Measurements from ENCODE around the gene AQP1. TPM values are rescaled to one million over a fixed set of nuclear protein-coding genes. Genes with fewer than 3 reads are reported as not detected.

AQP1 gene
- total RNA-seq, 1 donor from 2014 or later: 155 TPM

- DNase-seq (ENCODE audit: low spot score): no peak
- intact Hi-C loops (cut with DNase I): no loop called here
Measured at GRCh38 chr7:30916255-30916654, 4.6 kb downstream of the AQP1 start.

GRCh38 chr7:30916767-30917166 is 5.1 kb downstream of the AQP1 start:
- DNase-seq (ENCODE audit: low spot score): no peak
- intact Hi-C loops (cut with DNase I): no loop called here

GRCh38 chr7:30917216-30917893 is 5.7 kb downstream of the AQP1 start:
- intact Hi-C loops (cut with DNase I): no loop called here
- DNase-seq (ENCODE audit: low spot score): no peak

GRCh38 chr7:30918676-30919075 is 7.0 kb downstream of the AQP1 start:
- peak; percentile 74 for DNase-seq (ENCODE audit: low spot score)
- intact Hi-C loops (cut with DNase I): no loop called here

GRCh38 chr7:30920021-30920583 is 8.4 kb downstream of the AQP1 start:
- intact Hi-C loops (cut with DNase I): no loop called here
- DNase-seq (ENCODE audit: low spot score): peak; percentile 74

- DNase-seq (ENCODE audit: low spot score): peak; percentile 89
- intact Hi-C loops (cut with DNase I): no loop called here
Measured at GRCh38 chr7:30920584-30921539, 9.2 kb downstream of the AQP1 start.

GRCh38 chr7:30921540-30922401 is 10.1 kb downstream of the AQP1 start:
- DNase-seq (ENCODE audit: low spot score): peak; percentile 72
- intact Hi-C loops (cut with DNase I): no loop called here

- intact Hi-C loops (cut with DNase I): no loop called here
- DNase-seq (ENCODE audit: low spot score): peak; percentile 73
Measured at GRCh38 chr7:30922596-30922995, 10.9 kb downstream of the AQP1 start.

GRCh38 chr7:30923009-30923773 is 11.5 kb downstream of the AQP1 start:
- intact Hi-C loops (cut with DNase I): no loop called here

GRCh38 chr7:30923774-30924413 is 12.2 kb downstream of the AQP1 start:
- intact Hi-C loops (cut with DNase I): no loop called here
- DNase-seq (ENCODE audit: low spot score): peak; percentile 51

More at GRCh38 chr7:30923009-30923773, 11.5 kb downstream of the AQP1 start:
- DNase-seq (ENCODE audit: low spot score): peak; percentile 72

- peak; percentile 22 for DNase-seq (ENCODE audit: low spot score)
- intact Hi-C loops (cut with DNase I): no loop called here
Measured at GRCh38 chr7:30924624-30925023, 13.0 kb downstream of the AQP1 start.

GRCh38 chr7:30925117-30925516 is 13.5 kb downstream of the AQP1 start:
- peak; percentile 49 for DNase-seq (ENCODE audit: low spot score)
- intact Hi-C loops (cut with DNase I): no loop called here

- peak; percentile 67 for DNase-seq (ENCODE audit: low spot score)
- intact Hi-C loops (cut with DNase I): no loop called here
Measured at GRCh38 chr7:30925913-30926312, 14.3 kb downstream of the AQP1 start.

GRCh38 chr7:30926313-30926712 is 14.7 kb downstream of the AQP1 start:
- intact Hi-C loops (cut with DNase I): no loop called here
- DNase-seq (ENCODE audit: low spot score): peak; percentile 63

GRCh38 chr7:30927040-30927439 is 15.4 kb downstream of the AQP1 start:
- DNase-seq (ENCODE audit: low spot score): peak; percentile 38
- intact Hi-C loops (cut with DNase I): no loop called here

- intact Hi-C loops (cut with DNase I): no loop called here
- no peak for DNase-seq (ENCODE audit: low spot score)
Measured at GRCh38 chr7:30927559-30927958, 15.9 kb downstream of the AQP1 start.

- intact Hi-C loops (cut with DNase I): no loop called here
- peak; percentile 62 for DNase-seq (ENCODE audit: low spot score)
Measured at GRCh38 chr7:30928254-30928872, 16.7 kb downstream of the AQP1 start.

- intact Hi-C loops (cut with DNase I): no loop called here
- DNase-seq (ENCODE audit: low spot score): peak; percentile 61
Measured at GRCh38 chr7:30929686-30930085, 18.0 kb downstream of the AQP1 start.
